Measurements from ENCODE around the gene SLC16A10.

DNA sequence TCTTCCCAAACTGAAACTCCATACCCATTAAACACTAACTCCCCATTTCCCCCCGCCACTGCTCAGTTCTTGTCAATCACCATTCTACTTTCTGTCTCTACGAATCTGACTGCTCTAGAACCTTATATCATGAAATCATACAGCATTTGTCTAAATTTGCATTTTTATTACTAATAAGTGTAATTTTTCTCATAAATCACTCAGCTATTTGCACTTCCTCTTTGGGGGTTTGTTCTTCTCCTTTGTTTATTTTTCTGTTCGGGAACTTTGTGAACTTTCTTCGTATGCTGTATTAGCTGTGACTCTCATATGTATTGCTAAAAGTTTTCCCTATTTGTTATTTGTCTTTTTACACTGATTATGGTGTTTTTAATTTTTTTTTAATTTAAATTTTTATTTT is 152.2 kb downstream of the SLC16A10 start:
- TF ChIP-seq EZH2 (IDR thresholded peaks at IDR 0.05) (no peak), POLR2AphosphoS5 (IDR thresholded peaks at IDR 0.05; ENCODE audit: borderline replicate concordance, low read depth, low read length) (no peak), FOXP2 (optimal IDR thresholded peaks at IDR 0.05; ENCODE audit: control extremely low read depth, extremely low read length, insufficient read depth) (no peak)
